Measurements from ENCODE around the gene PTTG1IP.
A peak's percentile ranks its signal among the peaks of the same experiment; 100 is the strongest.

The PTTG1IP gene

DNA sequence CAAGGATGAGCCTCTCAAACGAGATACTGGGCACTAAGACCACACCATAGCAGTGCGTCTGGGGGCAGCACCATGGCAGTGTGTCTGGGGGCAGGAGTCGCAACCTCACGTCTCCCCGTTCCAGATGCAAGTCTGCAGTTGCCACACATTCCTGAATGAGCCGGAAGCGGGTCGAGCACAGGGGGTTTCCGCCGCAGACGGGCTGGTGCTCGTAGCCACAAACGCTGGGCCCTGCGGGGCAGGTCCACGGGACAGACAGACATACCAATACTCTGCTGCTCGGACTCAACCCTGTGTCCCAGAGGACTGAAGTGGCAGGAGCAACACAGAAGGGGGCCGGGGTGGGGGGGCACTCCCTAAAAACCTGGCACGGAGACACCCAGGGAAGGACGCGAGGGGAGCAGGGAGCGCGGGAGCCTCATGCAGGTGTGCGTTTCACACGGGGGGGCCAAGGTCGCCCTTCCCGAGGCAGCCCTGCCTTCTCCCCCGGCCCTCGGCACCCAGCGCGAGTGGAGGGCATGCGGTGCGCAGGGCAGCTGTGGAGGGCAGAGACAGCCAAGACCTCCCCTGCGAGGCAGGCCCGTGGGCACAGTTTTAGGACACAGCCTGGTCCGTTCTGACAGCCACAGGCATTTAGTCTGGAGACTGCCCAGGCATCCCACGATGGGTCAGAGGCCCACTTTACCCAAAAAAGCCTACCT is 24.5 kb downstream of the PTTG1IP start:
- no peak for DNase-seq (ENCODE audit: low spot score)
- TF ChIP-seq, protein P1, sequence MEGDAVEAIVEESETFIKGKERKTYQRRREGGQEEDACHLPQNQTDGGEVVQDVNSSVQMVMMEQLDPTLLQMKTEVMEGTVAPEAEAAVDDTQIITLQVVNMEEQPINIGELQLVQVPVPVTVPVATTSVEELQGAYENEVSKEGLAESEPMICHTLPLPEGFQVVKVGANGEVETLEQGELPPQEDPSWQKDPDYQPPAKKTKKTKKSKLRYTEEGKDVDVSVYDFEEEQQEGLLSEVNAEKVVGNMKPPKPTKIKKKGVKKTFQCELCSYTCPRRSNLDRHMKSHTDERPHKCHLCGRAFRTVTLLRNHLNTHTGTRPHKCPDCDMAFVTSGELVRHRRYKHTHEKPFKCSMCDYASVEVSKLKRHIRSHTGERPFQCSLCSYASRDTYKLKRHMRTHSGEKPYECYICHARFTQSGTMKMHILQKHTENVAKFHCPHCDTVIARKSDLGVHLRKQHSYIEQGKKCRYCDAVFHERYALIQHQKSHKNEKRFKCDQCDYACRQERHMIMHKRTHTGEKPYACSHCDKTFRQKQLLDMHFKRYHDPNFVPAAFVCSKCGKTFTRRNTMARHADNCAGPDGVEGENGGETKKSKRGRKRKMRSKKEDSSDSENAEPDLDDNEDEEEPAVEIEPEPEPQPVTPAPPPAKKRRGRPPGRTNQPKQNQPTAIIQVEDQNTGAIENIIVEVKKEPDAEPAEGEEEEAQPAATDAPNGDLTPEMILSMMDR (IDR thresholded peaks at IDR 0.05; ENCODE audit: extremely low read depth, missing control alignments): no peak

DNA sequence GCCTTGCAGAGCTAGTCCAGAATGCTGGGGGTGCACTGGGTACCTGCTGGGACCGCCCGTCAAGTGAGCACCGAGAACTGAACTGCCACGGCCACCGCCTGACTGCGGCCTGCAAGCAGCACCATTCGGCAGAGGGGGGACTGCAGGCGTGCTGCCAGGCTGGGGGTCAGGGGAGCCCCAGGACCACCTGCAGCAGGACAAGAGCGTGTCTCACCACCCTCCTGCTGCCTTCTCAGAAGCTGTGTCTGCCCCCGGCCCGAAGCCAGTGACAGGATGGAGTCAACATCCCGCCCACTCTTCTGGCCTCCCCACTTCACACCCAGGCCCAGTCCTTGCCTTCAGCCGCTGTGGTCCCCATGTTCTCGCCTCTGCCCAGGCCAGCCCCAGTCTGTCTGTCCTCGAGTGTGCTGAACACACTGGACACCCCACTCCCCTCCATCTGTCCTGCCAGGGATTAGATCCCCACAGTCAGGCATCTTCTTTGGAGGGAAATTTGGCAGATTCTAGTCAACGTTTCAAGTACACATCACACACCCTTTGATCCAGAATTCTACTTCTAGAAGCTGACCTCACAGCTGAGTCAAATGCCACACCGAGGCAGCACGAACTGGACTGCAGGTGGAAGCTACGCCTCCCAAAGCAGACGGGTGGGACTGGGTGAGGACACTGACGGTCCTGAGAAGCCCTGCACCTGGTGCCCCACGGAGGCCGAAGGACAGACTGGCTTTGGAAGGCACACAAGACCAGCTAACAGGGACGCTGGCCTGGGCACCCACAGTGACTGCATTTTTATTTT is 26.0 kb downstream of the PTTG1IP start:
- TF ChIP-seq, protein P1 (IDR thresholded peaks at IDR 0.05; ENCODE audit: extremely low read depth, missing control alignments): no peak
- DNase-seq (ENCODE audit: low spot score): no peak

DNA sequence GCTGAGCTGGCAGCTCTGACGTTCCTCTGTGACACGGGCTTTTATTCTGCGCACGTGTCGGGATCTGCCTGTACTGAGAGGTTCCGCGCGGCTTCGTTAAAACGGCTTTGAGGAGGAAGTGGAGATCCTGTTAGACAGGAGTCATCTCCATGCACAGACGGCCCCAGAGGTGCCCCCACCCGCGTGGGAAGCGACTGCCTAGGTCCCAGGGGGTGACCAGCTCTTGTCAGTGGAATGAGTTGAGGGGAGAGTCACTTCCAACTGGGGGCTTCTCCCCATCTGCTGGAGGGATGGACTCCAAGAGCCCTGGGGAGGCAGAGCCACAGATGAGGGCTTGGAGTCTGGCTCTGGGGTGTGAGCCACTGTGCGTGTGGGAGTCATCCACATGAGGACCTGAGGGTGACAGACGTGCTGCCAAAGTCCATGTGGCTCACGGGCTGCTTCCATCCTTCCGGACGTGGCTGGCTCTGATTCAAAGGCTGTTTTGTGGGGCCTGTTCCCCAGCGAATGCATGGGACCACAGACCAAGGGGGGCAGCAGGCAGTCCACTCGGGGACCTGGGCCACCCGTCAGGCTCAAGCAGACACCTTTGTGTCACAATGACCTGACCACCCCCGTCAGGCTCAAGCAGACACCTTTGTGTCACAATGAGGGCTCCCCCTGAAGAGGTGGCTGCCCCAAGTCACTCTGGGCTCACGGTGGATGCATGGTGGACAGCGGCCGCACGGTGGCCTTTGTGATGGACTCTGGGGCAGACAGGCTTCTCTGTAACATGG is 26.8 kb downstream of the PTTG1IP start:
- TF ChIP-seq, protein P1 (IDR thresholded peaks at IDR 0.05; ENCODE audit: extremely low read depth, missing control alignments): no peak
- peak; percentile 58 for DNase-seq (ENCODE audit: low spot score)

DNA sequence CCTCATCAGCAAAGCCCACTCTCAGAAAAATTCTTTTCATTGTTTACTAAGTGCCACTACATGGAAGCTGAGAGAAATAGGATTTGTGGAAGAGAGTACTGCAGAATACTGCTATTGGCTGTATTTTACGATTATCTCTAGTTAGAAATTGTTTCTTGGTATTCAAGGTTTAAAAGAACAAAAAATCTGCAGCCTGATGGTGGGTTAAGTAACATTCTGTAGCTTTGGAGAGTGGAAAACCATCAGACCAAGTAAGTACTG is 27.3 kb downstream of the PTTG1IP start:
- TF ChIP-seq, protein P1 (IDR thresholded peaks at IDR 0.05; ENCODE audit: extremely low read depth, missing control alignments): no peak
- DNase-seq (ENCODE audit: low spot score): no peak

DNA sequence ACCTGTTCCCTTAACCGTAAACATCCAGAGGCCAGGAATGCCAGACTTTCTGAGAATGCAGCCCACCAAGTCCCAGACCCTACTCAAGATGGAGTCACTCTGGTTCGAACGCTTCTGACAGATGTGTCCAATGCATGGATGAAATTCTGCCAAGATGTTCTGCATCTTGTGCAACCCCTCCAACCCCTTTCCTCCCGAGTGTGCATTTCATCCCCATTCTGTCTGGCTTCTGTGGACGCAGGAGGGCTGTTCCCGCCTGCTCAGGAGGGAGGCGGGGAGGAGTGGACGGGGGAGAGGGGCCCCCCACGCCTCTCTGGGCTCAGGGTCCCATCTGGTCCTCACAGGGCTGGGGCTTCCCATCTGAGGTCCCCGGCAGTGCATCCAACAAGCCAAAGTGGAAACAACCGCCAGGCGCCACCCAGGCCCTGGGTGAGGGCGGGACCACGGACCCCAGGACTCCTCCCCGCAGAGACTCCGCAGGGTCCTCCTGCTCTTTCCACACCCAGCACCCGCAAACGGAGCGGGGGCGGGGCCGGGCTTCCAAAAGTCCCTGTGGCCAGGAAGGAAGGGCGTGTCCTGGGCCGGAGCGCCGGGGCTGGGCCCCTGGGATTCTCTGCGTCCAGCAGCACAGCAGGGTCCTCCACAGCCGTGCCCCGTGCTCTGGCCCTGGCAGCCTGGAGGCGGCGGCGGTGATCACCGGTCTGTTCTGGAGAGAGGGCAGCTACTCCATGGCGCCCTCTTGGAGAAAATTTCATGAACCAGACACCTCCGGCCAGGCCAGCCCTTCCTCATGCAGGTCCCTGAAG is 27.9 kb downstream of the PTTG1IP start:
- TF ChIP-seq, protein P1 (IDR thresholded peaks at IDR 0.05; ENCODE audit: extremely low read depth, missing control alignments): peak; percentile 40
- DNase-seq (ENCODE audit: low spot score): peak; percentile 88

DNA sequence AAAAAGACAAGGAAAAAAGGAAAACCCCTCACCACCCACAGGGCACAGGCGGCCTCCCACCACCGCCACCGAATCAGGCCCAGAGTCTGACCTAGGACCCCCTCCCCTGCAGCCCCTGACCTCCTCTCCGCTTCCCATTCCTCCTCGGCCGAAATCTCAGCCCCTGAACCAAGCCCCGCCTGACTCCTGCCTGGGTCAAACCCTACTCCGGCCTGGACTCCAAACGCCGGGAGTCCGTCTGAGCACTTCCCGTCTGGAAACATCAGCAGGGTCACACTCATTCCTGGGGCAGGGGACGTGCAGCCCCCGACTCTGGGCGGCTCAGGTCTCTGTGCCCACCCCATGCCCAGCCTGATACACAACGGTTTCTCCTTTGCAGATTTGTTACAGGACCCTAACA is 29.2 kb downstream of the PTTG1IP start:
- no peak for DNase-seq (ENCODE audit: low spot score)
- TF ChIP-seq, protein P1 (IDR thresholded peaks at IDR 0.05; ENCODE audit: extremely low read depth, missing control alignments): no peak

Data from GM20000 (cell line).